HL-60/S4 treated with phorbol 12-myristate 13-acetate at 8.2 ng/mL for 4 days and 3 days (cell line): ENCODE data around the gene GNAS.

Experiments
- in situ Hi-C: fragments of 300-500 bp; cut with MboI; formaldehyde crosslinking; loops from 2 replicates; pipeline ENCODE4 v1.15.0; 2022; ENCODE audit warnings: low sequenced_read_pairs

Gene GNAS

GRCh38 chr20:58877050-58877975 lies 24.8 kb downstream of the GNAS start:
- in situ Hi-C loops = no loop called here

GRCh38 chr20:58877976-58878360 lies 25.5 kb downstream of the GNAS start:
- in situ Hi-C loops = no loop called here

GRCh38 chr20:58878399-58878798 lies 25.9 kb downstream of the GNAS start:
- in situ Hi-C loops = no loop called here

GRCh38 chr20:58880441-58880840 lies 27.9 kb downstream of the GNAS start:
- in situ Hi-C loops = no loop called here

- in situ Hi-C loops = no loop called here
These were observed 28.7 kb downstream of the GNAS start for GRCh38 chr20:58880994-58881752.

- in situ Hi-C loops = no loop called here
These were observed 30.2 kb downstream of the GNAS start for GRCh38 chr20:58882704-58883089.

- in situ Hi-C loops = no loop called here
These were observed 30.8 kb downstream of the GNAS start for GRCh38 chr20:58883241-58883691.

GRCh38 chr20:58884966-58885365 lies 32.5 kb downstream of the GNAS start:
- in situ Hi-C loops = no loop called here

DNA sequence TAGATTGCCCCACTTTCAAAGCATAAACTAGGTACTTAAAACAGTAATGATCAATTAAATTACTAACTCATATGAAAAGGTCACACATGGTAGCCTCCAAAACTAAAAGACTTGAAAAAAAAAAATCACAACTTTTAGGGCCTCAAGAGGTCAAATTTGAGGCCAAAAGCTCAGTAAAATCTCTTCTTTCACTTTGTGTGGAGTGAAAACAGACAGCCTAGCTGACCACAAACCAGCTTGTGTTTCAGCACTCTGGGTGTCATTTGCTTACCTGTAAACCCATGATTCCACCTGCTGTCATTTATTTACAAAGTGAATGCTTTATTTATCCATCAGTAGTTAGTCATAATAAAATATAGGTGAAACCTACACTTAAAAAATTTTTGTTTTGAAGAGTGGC lies 34.0 kb downstream of the GNAS start:
- in situ Hi-C loops = no loop called here

DNA sequence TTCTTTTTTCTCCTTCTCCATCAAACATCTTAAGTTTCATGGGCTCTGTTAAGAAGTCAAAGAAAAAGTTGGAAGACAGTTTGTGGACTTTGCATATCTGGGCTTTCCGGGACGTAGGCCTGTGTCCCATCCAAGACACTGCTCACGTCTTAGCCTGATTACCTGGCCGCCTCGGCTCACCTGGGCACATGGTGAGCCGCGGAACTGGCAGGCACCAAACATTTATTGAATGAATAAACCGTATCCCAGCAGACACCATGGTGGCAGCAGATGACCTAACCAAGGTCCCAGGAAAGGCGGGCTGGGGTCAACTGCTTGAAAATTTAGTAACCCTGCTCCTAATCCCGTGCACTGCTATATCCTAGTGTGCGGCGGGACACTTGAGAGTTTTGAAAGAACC lies 35.6 kb downstream of the GNAS start:
- in situ Hi-C loops = no loop called here

GRCh38 chr20:58888521-58889333 lies 36.2 kb downstream of the GNAS start:
- in situ Hi-C loops = no loop called here

- in situ Hi-C loops = no loop called here
These were observed 36.8 kb downstream of the GNAS start for GRCh38 chr20:58889334-58889760.

DNA sequence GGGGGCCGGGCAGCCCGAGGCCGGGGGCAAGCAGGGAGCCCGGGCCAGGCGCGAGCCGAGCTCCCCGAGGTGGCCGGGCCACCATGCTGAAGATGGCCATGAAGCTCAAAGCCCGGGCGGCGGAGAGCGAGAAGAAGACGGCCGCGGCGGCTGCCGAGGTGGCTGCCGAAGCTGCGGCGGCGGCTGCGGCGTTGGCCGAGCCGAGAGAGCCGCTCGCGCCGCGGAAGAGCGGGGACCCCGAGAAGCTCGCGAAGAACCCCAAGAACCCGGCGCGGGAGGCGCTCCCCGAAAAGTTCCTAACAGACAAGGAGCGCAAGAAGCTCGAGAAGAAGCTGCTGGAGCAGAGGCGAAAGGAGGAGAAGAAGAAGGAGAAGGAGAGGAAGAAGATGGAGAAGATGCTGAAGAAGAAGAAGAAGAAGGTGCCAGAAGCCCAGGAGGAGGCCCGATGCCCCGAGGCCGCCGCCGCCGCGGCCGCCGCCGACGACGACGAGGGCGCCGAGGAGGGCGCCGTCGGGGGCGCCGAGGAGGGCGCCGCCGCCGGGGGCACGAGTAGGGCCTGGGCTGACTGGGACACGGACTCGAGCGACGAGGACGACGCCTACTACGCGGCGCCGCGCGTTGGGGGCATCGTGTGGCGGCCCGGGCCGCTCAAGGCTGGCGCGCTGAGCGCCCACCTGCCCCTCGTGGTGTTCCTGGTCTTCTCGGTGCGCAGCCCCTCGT lies 37.4 kb downstream of the GNAS start:
- in situ Hi-C loops = no loop called here

DNA sequence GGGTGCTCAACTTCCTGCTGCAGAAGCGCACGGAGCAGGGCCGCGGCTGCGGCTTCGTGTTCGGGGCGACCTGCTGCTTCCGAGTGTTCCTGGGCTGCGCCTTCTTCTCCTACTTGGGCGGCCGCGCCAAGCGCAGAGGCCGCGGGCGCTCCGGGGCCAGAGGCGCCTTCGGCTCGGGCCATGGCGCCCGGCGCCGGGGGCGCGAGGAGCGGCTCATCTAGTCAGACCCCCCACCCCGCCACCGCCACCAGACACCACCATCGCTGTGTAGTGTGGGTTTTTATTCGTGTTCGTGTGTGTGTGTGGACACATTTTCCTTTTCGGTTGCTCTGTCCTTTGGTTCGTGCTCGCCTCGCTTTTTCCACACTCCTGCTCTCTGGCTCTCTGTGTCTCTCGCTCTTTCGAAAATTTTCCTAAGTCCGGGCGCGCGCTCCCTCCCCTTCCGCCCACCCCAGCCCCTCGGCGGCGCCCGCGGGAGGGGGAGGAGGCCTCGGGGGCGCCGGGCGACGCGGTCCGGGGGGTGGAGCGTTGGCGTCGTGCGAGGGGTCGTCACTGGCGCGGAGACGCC lies 38.1 kb downstream of the GNAS start:
- in situ Hi-C loops = no loop called here

DNA sequence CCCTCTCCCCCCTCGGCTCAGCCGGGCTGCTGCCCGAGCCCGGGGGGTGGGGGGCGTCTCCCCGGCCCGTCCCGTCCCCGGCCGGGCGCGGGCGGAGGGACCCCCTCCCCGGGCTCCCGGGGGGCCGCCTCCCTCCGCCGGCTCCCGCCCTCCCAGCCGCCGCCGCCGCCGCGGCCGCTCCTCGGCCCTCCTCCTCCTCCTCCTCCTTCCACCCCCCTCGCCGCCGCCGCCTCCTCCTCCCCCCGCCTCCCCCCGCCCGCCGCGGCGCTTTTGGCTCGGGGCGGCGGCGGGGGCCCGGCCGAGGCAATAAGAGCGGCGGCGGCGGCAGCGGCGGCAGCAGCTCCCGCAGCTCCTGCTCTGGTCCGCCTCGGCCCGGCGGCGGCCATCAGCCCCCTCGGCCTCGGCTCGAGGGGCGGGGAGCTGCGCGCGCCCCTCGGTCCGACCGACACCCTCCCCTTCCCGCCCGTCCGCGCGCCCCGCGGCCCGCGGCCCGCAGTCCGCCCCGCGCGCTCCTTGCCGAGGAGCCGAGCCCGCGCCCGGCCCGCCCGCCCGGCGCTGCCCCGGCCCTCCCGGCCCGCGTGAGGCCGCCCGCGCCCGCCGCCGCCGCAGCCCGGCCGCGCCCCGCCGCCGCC lies 38.7 kb downstream of the GNAS start:
- in situ Hi-C loops = no loop called here

- in situ Hi-C loops = no loop called here
These were observed 39.2 kb downstream of the GNAS start for GRCh38 chr20:58891718-58892140.

DNA sequence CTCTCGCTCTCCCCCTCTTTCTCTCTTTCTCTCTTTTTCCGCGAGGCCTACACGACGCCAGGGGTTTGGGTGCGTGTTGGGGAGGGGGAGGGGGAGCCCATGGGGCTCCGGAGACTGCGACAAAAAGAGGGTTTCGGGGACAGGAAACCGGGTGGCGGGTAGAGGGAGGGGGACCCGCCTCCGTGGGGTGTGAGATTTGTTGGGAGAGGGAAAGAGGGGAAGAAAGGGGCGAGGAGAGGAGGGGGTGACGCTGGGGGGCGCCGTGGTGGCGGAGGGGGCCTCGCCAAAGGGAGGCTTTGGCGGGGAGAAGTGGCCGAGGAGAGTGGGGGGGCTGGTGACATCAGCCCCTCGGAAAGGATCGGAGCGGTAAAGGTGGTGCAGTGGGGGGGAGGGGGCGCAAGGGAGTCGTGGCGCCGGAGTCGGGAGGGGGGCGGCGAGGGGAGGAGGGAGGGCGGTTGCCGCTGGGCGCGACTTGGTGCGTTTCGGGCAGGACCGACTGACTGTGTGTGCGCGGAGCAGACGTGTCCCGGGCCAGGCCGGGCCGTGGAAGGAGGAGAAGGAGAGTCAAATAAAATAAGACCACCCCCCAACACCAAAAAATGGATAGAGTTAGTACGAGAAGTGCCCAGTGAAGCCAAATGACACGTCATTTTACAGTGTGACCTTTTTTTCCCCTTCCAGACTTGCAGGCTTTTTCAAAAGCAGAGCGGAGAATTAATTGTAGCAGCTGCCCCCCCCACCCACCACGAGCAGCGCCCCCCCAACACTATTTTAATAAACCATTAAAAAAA lies 39.8 kb downstream of the GNAS start:
- in situ Hi-C loops = no loop called here

DNA sequence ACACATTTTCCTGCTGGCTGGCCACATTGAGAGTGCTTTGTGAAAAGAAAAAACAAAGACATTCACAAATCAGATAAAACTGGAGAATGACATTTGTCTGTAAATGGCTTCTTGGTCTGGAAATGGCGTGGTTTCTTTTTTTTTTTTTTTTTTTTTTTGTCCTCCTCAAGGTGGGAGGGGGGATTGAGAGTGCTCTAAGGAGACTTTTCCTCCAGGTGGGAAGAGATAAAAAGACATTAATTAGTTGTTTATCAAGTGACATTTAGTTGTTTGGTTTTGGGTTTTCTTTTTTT lies 40.4 kb downstream of the GNAS start:
- in situ Hi-C loops = no loop called here
